GM21390 (cell line): ENCODE measurements around the gene CNPY1.
"Not testable (repeated sequence)": the region's sequence is repeated elsewhere in the genome, so short reads cannot be mapped to it uniquely, and the experiment has no call there.

Experiments
- ATAC-seq: cut with Tn5 transposase; IDR thresholded peaks from one replicate; pipeline ENCODE4 v1.9.1; 2021; ENCODE audit not compliant: unreplicated experiment

CNPY1 gene

DNA sequence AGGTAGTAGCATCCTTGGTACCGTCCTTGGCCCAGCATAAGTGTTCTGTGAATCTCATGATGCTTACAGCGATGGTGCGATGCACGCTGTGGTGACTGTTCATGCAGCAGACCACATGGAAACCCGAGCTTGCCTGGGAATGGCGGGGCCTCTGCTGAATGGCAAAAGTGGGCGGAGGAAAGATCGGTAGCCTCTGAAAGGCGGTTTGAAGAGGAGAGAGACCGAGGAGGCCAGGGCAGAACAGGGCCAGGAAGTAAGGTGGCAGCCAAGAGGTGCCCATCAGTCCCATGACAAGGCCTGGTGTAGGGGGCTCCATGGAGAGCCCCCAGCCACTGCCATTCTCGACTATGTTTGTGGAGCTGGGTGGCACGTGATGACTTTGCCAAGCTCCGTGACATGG lies 33.2 kb upstream of the CNPY1 start:
- no peak for ATAC-seq

GRCh38 chr7:155578016-155578415 lies 31.7 kb upstream of the CNPY1 start:
- ATAC-seq: no peak

DNA sequence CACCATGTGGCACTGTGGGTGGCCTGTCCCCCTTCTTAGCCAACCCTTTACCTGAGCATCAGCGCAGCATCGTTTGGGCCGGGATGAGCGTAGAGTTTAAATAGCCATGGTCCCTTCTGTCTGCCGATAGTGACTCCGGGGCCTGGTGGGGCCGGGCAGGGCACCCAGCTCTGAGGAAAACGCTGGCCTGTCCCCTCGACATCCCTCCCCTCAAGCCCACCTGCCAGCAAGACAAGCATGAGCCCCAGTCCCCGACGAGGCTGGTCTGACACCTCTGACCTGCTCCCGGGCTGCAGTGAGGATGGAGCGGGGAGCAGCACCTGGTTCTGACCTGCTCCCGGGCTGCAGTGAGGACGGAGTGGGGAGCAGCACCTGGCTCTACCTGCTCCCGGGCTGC lies 31.1 kb upstream of the CNPY1 start:
- ATAC-seq: no peak

- no peak for ATAC-seq
These were observed 30.6 kb upstream of the CNPY1 start for GRCh38 chr7:155576900-155577508.

DNA sequence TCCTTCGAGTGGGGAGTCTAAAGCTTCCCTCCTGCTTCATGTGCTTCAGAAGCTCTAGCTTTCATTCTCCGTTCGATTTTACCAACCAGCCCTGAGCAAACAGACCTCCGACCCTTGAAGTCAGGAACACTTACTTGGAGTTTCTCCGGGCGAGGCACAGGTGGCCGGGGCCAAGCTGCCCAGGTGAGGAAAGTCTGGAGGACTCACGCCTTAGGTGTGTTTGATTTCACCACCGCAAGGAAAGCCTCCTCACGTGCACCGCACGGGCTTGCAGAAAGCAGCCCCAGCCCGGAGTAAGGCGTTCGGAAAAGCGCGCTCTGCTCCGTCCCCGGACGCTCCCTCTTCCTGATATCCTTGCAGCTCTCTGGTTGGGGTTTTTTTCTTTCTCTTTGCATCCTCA lies 30.1 kb upstream of the CNPY1 start:
- ATAC-seq: no peak

DNA sequence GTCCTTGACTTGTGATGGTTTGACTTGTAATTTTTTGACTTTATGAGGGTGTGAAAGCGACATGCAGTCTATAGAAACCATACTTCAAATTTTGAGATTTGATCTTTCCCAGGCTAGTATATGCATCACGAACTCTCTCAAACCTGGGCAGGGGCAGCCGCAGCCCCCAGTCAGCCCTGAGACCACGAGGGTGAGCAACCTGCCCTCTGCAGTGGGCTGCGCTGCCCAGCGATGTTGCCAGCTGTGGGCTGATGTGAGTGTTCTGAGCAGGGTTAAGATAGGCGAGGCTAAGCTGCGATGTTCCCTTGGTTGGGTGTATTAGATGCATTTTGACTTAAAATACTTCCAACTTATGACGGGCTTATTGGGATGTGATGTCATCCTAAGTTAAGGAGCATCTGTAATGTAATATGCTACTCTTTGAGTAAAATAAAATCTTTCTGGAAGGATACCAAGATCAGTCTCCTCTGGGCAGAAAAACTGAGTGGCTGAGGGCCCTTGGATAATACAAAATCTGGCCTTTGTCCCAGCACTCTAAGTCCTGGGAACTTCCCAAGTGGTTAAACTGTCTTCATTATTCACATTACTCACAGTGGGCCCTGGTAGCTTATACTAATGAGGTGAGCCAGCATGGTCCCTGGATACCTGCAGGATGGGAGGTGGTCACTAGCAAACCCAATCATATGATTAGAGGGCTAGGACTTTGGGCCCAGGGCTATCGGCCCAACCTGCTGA lies 28.4 kb upstream of the CNPY1 start:
- no peak for ATAC-seq

GRCh38 chr7:155571581-155572345 lies 25.4 kb upstream of the CNPY1 start:
- ATAC-seq: no peak

GRCh38 chr7:155570991-155571390 lies 24.6 kb upstream of the CNPY1 start:
- no peak for ATAC-seq

DNA sequence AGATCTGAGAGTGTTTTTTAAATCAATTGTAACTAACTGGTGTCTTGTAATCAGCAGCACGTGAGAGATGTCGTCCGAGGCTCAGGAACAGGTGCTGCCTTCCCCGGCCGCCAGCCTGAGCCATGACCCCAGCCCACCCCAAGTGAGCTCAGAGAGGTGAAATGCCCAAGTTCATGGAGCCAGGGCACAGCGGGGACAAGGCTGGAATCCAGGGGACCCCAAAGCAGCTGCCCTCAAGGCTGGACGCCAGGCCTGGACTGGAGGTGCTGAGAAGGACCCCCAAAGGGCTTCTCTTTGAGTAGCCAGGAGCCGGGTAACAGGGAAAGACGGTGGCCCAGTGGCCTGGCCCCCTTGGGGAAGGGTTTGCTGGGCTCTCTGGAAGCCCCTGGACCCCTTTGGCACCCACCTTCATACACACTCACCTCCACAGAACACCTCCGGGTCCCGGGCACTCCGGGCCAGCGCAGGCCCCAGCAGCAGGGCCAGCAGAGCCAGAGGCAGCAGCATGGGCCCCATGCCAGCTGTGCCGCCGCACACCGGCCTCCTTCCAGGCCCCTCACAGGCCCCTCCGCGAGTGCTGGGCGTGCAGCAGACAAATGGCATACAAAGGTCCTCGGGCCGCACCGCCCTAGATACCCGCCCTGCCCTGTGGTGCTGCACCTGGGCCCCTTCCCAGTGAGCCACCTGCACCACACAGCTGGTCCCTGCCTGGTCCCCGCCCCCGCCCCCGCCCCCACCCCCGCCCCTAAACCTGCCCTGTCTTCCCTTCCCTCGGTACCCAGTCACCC lies 24.0 kb upstream of the CNPY1 start:
- ATAC-seq: no peak

GRCh38 chr7:155569681-155570080 lies 23.3 kb upstream of the CNPY1 start:
- ATAC-seq: no peak

DNA sequence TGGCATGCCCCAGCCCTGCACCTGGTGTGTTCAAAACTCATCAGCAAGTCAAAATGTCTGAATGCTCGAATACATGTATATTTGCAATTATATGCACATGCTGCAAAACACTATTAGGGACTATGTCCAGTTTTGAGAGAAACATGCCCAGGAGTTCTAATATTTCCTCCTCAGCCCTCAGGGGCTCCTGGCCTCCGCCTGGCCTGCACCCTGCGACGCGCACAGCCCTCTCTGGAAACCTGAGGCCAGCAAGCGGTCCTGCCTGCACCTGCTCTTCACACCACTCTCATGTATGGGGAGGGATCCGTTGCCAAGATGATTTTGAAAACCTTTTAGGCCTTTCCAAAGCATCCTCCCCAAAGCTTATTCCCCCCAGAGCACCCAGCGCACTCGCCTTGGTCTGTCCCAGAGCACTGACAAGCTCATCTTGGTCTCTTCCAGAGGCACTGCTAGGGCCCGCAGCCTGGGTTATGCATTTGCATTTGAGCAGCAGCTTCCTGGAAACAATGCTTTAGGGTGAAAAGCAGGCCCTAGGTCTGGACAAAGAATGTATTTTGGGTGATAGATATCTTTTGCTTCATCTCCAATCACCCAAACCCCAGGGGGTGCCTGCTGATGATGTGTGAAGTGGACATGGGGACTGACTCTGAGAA lies 22.6 kb upstream of the CNPY1 start:
- ATAC-seq: no peak

GRCh38 chr7:155568333-155568660 lies 21.9 kb upstream of the CNPY1 start:
- ATAC-seq: no peak

DNA sequence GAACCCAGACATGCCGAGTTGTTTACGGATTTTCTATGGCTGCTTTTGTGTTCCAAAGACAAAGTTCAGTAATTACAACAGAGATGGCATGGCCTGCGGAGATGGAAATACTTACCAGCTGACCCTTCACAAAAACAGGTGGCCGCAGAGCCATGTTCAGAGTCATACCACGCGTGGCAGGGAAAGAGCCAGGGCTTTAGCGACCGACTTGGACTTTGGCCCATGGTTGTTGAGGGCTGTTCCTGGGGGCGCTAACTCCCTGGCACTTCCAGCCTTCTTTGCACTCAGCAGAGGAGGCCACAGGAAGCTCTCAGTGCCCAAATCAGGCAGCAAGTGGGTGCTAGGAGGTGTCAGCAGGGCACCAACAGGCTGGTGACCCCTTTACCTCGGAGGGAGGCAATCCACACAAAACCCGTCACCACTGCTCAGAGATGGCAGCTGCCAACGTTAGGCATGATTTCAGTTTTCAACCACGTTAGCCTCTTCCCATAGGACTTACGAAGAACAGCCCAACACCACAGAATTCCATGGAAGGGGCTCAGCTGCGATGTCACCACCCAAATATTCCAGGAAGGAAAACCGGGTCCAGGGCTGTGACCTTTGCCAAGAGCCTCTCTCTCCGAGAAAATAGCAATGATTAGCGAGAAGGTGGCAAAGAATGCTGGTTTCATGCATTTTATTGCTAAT lies 21.4 kb upstream of the CNPY1 start:
- ATAC-seq: no peak

DNA sequence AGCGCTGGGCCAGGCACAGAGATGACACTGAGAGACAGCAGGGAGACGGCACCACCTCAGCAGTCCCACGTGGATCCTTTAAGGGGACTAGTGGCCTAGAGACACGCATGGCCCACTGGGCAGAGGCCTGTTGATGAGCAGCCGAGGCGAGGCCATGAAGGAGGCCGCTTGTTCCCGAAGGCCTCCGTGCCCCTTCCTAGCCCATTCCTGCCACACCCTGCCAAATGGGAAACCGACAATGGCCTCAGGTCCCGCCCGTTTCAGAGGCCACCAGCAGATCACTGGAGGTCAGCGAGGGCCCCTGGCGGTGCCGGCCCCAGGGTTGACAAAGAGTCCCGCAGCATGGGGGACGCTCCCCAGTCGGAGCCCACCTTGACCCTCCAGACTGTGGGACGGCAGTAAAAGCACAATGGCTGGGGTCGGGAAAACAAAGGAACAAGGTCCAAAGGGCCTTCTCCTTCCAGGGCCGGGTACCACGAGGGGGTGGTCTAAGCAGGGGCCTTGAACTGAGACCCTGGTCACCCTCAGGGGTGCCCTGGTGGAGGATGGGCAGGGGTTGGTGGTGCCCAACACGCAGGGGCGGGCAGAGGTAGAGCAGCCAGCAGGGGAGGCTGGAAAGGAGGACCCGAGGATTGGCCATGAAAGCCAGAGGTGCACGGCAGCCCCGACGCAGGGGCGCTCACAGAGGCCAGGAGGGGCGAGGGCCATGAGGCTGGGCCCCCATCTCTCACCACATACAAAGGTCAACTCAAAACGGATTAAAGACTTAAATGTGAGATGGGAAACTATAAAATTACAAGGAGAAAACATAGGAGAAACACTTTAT lies 19.9 kb upstream of the CNPY1 start:
- no peak for ATAC-seq

GRCh38 chr7:155565596-155565995 lies 19.2 kb upstream of the CNPY1 start:
- ATAC-seq: no peak

DNA sequence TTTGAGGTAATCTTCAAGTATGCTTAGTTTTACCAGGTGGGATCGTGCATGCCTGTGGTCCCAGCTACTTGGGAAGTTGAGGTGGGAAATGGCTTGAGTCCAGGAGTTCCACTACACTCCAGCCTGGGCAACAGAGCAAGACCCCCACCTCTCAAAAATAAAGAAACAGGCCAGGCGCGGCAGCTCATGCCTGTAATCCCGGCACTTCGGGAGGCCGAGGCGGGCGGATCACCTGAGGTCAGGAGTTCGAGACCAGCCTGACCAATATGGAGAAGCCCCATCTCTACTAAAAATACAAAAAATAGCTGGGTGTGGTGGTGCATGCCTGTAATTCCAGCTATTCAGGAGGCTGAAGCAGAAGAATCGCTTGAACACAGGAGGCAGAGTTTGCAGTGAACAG lies 16.6 kb upstream of the CNPY1 start:
- ATAC-seq: not testable (repeated sequence)

GRCh38 chr7:155562106-155562505 lies 15.7 kb upstream of the CNPY1 start:
- ATAC-seq: no peak

- ATAC-seq: no peak
These were observed 14.8 kb upstream of the CNPY1 start for GRCh38 chr7:155560982-155561686.
